ENCODE data around the gene ITIH3. TPM values are rescaled to one million over a fixed set of nuclear protein-coding genes. Genes with fewer than 3 reads are reported as not detected.

The ITIH3 gene
- total RNA-seq, 1 experiment from 2014 or later = 0.37 TPM

DNA sequence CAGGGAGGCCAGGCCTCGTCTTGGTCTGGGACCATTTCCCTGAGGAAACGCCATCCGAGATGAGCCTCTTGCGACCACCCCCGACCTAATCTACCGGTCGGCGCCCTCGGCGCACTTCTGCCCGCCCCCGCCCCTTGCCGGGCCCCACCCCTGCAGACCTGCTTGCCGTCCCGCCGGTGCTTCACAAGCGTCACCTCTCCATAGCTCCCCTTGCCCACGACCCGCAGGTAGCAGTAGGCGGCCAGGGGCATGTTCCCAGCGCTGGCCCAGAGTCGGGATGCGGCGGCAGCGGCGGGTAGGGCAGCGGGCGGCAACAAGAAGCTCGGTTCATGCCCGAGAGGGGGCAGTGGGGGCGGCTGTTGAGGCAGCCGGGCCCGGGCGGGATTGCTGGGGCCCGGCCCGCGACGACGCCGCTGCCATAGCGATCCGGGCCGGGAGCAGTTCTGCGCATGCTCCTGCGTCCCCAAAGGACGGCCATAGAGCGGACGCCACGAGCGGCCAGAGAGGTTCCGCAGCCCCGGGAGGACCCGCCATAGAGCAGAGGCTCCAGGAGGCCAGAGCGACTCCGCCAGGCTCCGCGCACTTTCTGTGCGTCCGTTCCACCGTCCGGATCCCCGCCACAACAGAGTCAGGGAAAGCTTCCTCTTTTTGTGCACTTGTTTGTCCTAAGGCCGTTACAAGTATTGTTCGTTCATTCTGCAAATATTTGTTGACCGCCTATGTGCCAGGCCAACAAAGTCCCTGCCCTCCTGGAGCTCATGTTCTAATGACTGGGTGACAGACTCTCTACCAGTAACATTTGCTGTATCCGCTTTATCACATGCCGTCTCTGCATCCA is 23.9 kb upstream of the ITIH3 start, which contains the start of gene NEK4:
TSS of gene NEK4 (minus strand) at position 445 of the 838 bp plus-strand sequence. CDS start at position 251, 194 bp downstream.
- Mint-ChIP-seq H3K27me3 (ENCODE audit: low read depth) (no peaks in the 10 kb centered on the region), H3K4me3 (peak within 1 kb of the TSS; percentile 90), H3K9me3 (no peaks in the 10 kb centered on the region), H3K4me1 (peaks cover 6% of the 10 kb centered on the region), H3K36me3 (peaks cover 14% of the 10 kb centered on the region), H3K27ac (peak within 1 kb of the TSS; percentile 95)
- ATAC-seq = peak; percentile 96
- DNase-seq (ENCODE audit: low spot score) = peak; percentile 95
- ChIA-PET POLR2A (interaction anchor here (1.0 to 1.4 kb wide), 3 partner anchors 9 to 318 kb away, joined by 3 to 4 read pairs (median 4); no protein-coding TSS in a partner anchor), CTCF (interaction anchor here (0.6 to 3.3 kb wide), 10 partner anchors 22 to 1102 kb away, joined by 3 to 46 read pairs (median 4); partner anchors contain the start of gene GLT8D1)
- TF ChIP-seq NR3C1 (CRISPR knock-in tag; conservative IDR thresholded peaks at IDR 0.05; ENCODE audit: low read depth) (no peak), SMAD3 (CRISPR knock-in tag; IDR thresholded peaks at IDR 0.05; ENCODE audit: borderline replicate concordance) (no peak), GTF2I (CRISPR knock-in tag; conservative IDR thresholded peaks at IDR 0.05) (no peak), ATF1 (CRISPR knock-in tag; IDR thresholded peaks at IDR 0.05) (no peak; the same call in 1 of the 2 replicates), ZNF219 (CRISPR knock-in tag; IDR thresholded peaks at IDR 0.05; ENCODE audit: borderline replicate concordance) (no peak), HMGA2 (CRISPR knock-in tag; IDR thresholded peaks at IDR 0.05) (no peak), ZNF232 (CRISPR knock-in tag; IDR thresholded peaks at IDR 0.05) (no peak), EMX1 (CRISPR knock-in tag; IDR thresholded peaks at IDR 0.05) (no peak), ZNF317 (CRISPR knock-in tag; IDR thresholded peaks at IDR 0.05; ENCODE audit: borderline replicate concordance, low read depth) (no peak), ZNF138 (CRISPR knock-in tag; conservative IDR thresholded peaks at IDR 0.05) (no peak), ZNF671 (CRISPR knock-in tag; IDR thresholded peaks at IDR 0.05) (no peak), ZBTB21 (CRISPR knock-in tag; IDR thresholded peaks at IDR 0.05; ENCODE audit: borderline replicate concordance) (no peak), FOXJ3 (CRISPR knock-in tag; IDR thresholded peaks at IDR 0.05; ENCODE audit: borderline replicate concordance) (no peak), MYBL2 (CRISPR knock-in tag; IDR thresholded peaks at IDR 0.05) (0 out of 2 replicates have a peak, but pooled peaks have one; percentile 61), ESRRA (CRISPR knock-in tag; IDR thresholded peaks at IDR 0.05; ENCODE audit: borderline replicate concordance) (no peak), IRF2 (CRISPR knock-in tag; IDR thresholded peaks at IDR 0.05; ENCODE audit: borderline replicate concordance, low read depth) (no peak)
- TF ChIP-seq, protein P1, sequence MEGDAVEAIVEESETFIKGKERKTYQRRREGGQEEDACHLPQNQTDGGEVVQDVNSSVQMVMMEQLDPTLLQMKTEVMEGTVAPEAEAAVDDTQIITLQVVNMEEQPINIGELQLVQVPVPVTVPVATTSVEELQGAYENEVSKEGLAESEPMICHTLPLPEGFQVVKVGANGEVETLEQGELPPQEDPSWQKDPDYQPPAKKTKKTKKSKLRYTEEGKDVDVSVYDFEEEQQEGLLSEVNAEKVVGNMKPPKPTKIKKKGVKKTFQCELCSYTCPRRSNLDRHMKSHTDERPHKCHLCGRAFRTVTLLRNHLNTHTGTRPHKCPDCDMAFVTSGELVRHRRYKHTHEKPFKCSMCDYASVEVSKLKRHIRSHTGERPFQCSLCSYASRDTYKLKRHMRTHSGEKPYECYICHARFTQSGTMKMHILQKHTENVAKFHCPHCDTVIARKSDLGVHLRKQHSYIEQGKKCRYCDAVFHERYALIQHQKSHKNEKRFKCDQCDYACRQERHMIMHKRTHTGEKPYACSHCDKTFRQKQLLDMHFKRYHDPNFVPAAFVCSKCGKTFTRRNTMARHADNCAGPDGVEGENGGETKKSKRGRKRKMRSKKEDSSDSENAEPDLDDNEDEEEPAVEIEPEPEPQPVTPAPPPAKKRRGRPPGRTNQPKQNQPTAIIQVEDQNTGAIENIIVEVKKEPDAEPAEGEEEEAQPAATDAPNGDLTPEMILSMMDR (IDR thresholded peaks at IDR 0.05) = no peak
- TF ChIP-seq, protein P2, sequence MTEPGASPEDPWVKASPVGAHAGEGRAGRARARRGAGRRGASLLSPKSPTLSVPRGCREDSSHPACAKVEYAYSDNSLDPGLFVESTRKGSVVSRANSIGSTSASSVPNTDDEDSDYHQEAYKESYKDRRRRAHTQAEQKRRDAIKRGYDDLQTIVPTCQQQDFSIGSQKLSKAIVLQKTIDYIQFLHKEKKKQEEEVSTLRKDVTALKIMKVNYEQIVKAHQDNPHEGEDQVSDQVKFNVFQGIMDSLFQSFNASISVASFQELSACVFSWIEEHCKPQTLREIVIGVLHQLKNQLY (CRISPR knock-in tag; IDR thresholded peaks at IDR 0.05) = no peak
- TF ChIP-seq, protein P3, sequence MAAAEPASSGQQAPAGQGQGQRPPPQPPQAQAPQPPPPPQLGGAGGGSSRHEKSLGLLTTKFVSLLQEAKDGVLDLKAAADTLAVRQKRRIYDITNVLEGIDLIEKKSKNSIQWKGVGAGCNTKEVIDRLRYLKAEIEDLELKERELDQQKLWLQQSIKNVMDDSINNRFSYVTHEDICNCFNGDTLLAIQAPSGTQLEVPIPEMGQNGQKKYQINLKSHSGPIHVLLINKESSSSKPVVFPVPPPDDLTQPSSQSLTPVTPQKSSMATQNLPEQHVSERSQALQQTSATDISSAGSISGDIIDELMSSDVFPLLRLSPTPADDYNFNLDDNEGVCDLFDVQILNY (CRISPR knock-in tag; IDR thresholded peaks at IDR 0.05) = no peak
- TF ChIP-seq, protein P4, sequence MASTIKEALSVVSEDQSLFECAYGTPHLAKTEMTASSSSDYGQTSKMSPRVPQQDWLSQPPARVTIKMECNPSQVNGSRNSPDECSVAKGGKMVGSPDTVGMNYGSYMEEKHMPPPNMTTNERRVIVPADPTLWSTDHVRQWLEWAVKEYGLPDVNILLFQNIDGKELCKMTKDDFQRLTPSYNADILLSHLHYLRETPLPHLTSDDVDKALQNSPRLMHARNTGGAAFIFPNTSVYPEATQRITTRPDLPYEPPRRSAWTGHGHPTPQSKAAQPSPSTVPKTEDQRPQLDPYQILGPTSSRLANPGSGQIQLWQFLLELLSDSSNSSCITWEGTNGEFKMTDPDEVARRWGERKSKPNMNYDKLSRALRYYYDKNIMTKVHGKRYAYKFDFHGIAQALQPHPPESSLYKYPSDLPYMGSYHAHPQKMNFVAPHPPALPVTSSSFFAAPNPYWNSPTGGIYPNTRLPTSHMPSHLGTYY (CRISPR knock-in tag; IDR thresholded peaks at IDR 0.05) = no peak
- TF ChIP-seq, protein P5, sequence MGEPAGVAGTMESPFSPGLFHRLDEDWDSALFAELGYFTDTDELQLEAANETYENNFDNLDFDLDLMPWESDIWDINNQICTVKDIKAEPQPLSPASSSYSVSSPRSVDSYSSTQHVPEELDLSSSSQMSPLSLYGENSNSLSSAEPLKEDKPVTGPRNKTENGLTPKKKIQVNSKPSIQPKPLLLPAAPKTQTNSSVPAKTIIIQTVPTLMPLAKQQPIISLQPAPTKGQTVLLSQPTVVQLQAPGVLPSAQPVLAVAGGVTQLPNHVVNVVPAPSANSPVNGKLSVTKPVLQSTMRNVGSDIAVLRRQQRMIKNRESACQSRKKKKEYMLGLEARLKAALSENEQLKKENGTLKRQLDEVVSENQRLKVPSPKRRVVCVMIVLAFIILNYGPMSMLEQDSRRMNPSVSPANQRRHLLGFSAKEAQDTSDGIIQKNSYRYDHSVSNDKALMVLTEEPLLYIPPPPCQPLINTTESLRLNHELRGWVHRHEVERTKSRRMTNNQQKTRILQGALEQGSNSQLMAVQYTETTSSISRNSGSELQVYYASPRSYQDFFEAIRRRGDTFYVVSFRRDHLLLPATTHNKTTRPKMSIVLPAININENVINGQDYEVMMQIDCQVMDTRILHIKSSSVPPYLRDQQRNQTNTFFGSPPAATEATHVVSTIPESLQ (CRISPR knock-in tag; IDR thresholded peaks at IDR 0.05) = no peak
- TF ChIP-seq, protein P6, sequence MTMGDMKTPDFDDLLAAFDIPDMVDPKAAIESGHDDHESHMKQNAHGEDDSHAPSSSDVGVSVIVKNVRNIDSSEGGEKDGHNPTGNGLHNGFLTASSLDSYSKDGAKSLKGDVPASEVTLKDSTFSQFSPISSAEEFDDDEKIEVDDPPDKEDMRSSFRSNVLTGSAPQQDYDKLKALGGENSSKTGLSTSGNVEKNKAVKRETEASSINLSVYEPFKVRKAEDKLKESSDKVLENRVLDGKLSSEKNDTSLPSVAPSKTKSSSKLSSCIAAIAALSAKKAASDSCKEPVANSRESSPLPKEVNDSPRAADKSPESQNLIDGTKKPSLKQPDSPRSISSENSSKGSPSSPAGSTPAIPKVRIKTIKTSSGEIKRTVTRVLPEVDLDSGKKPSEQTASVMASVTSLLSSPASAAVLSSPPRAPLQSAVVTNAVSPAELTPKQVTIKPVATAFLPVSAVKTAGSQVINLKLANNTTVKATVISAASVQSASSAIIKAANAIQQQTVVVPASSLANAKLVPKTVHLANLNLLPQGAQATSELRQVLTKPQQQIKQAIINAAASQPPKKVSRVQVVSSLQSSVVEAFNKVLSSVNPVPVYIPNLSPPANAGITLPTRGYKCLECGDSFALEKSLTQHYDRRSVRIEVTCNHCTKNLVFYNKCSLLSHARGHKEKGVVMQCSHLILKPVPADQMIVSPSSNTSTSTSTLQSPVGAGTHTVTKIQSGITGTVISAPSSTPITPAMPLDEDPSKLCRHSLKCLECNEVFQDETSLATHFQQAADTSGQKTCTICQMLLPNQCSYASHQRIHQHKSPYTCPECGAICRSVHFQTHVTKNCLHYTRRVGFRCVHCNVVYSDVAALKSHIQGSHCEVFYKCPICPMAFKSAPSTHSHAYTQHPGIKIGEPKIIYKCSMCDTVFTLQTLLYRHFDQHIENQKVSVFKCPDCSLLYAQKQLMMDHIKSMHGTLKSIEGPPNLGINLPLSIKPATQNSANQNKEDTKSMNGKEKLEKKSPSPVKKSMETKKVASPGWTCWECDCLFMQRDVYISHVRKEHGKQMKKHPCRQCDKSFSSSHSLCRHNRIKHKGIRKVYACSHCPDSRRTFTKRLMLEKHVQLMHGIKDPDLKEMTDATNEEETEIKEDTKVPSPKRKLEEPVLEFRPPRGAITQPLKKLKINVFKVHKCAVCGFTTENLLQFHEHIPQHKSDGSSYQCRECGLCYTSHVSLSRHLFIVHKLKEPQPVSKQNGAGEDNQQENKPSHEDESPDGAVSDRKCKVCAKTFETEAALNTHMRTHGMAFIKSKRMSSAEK (CRISPR knock-in tag; IDR thresholded peaks at IDR 0.05; ENCODE audit: borderline replicate concordance) = no peak
- TF ChIP-seq, protein P7, sequence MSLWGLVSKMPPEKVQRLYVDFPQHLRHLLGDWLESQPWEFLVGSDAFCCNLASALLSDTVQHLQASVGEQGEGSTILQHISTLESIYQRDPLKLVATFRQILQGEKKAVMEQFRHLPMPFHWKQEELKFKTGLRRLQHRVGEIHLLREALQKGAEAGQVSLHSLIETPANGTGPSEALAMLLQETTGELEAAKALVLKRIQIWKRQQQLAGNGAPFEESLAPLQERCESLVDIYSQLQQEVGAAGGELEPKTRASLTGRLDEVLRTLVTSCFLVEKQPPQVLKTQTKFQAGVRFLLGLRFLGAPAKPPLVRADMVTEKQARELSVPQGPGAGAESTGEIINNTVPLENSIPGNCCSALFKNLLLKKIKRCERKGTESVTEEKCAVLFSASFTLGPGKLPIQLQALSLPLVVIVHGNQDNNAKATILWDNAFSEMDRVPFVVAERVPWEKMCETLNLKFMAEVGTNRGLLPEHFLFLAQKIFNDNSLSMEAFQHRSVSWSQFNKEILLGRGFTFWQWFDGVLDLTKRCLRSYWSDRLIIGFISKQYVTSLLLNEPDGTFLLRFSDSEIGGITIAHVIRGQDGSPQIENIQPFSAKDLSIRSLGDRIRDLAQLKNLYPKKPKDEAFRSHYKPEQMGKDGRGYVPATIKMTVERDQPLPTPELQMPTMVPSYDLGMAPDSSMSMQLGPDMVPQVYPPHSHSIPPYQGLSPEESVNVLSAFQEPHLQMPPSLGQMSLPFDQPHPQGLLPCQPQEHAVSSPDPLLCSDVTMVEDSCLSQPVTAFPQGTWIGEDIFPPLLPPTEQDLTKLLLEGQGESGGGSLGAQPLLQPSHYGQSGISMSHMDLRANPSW (CRISPR knock-in tag; conservative IDR thresholded peaks at IDR 0.05; ENCODE audit: low read depth) = no peak

Measured in WTC11 (cell line).